ENCODE results near the gene SARS2. TPM values are rescaled to one million over a fixed set of nuclear protein-coding genes. Genes with fewer than 3 reads are reported as not detected.

Gene SARS2
- total RNA-seq, result 10 to 100 TPM; 15.9 to 19.2 TPM
- polyA plus RNA-seq, result 10 to 100 TPM; 16.4 to 17.8 TPM

GRCh38 chr19:38929929-38930775 lies at the start of gene SARS2:
Gene SARS2 (minus strand): TSS chr19:38930763. CDS start chr19:38930736, 27 bp downstream.
- no peaks in the 10 kb centered on the region for H3K27me3 ChIP-seq (ENCODE audit: control insufficient read depth in 4 of 4, insufficient read depth in 4 of 4, low read length in 3 of 4)
- H3K36me3 ChIP-seq (ENCODE audit: control insufficient read depth in 4 of 4, insufficient read depth in 3 of 4, low read depth in 1 of 4, low read length in 3 of 4), result peaks cover 5 to 8% (median 6%) of the 10 kb centered on the region in 4 donors
- peak within 1 kb of the TSS; percentile 48 to 99 for H3K9ac ChIP-seq (ENCODE audit: low read depth in 1 of 2, low read length in 2 of 2)
- H3K9me3 ChIP-seq (ENCODE audit: control insufficient read depth in 4 of 4, low read length in 3 of 4), result no peaks in the 10 kb centered on the region
- H3K4me1 ChIP-seq (ENCODE audit: control insufficient read depth in 4 of 4, insufficient read depth in 4 of 4, low read length in 3 of 4), result peaks cover 7 to 25% (median 19%) of the 10 kb centered on the region in 4 donors
- no peak for DNase-seq (ENCODE audit: low spot score)
- H3K27ac ChIP-seq (ENCODE audit: low read depth in 1 of 2, low read length in 2 of 2), result peak within 1 kb of the TSS; percentile 85 to 86
- TF ChIP-seq CTCF (IDR thresholded peaks at IDR 0.05; ENCODE audit: low read depth, low read length, missing input control) (peak; percentile 97), MAX (IDR thresholded peaks at IDR 0.05) (peak; percentile 29), SP1 (IDR thresholded peaks at IDR 0.05) (no peak), FOXA2 (IDR thresholded peaks at IDR 0.05) (no peak), HNF4A (conservative IDR thresholded peaks at IDR 0.05) (peak in 1 of 2 donors; percentile 34), RXRA (IDR thresholded peaks at IDR 0.05) (peak in 1 of 2 donors; percentile 42), FOXA1 (IDR thresholded peaks at IDR 0.05) (no peak), ATF3 (IDR thresholded peaks at IDR 0.05) (no peak), GABPA (IDR thresholded peaks at IDR 0.05 in 1 of 2, conservative IDR thresholded peaks at IDR 0.05 in 1 of 2) (no peak), ZBTB33 (IDR thresholded peaks at IDR 0.05) (no peak), TAF1 (conservative IDR thresholded peaks at IDR 0.05) (no peak), REST (IDR thresholded peaks at IDR 0.05) (peak; percentile 18), NR2F2 (IDR thresholded peaks at IDR 0.05) (no peak), EGR1 (IDR thresholded peaks at IDR 0.05; ENCODE audit: low read depth in 2 of 2) (no peak), JUND (IDR thresholded peaks at IDR 0.05) (no peak), RAD21 (IDR thresholded peaks at IDR 0.05) (peak; percentile 87 to 88), YY1 (IDR thresholded peaks at IDR 0.05) (peak; percentile 99), HNF4G (IDR thresholded peaks at IDR 0.05) (no peak)
- WGBS, result 3% methylated on average over 49 of the region's 49 CpGs
- peak within 1 kb of the TSS; percentile 77 to 99 (median 94) for H3K4me3 ChIP-seq (ENCODE audit: low read depth in 1 of 3, low read length in 3 of 3)
